ENCODE data around the gene TGFBI.

DNA sequence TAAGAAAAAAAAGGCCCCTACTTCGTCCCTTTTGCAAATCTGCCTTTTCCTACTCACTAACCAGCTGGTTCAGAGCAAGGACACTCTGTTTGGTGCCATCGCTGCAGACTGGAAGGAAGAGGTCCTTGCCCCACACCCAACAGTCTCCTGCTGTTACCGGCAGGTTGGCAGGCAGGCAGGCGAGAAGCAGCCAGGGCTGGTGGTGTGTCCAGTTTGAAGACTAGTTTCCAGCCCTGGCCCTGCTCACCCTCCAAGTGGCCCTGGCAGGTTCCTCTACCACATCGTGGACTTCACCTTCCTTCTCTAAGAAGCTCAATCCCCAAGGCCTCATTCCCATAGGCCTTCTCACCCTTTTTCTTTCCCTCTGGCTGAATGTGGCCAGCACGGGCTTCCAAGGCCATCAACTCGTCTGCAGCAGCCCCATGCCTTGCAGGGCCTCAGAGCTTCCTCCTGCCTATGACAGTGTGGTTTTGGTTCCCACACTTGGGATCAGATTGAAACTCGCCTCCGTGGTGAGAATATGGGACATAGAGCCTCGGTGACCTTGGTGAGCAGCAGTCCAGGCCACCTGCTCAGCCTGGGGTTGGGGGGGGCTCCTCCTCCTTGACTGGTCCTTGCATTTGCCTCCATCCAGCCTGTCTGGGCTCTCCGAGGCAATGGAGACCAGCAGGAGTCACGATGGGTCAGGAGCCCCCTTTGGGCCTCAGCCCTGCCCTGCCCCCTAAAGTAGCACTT lies 22.9 kb downstream of the TGFBI start:
- TF ChIP-seq EZH2 (IDR thresholded peaks at IDR 0.05; ENCODE audit: borderline replicate concordance, low read depth, low read length, severe bottlenecking) = no peak
- TF ChIP-seq, protein P1, sequence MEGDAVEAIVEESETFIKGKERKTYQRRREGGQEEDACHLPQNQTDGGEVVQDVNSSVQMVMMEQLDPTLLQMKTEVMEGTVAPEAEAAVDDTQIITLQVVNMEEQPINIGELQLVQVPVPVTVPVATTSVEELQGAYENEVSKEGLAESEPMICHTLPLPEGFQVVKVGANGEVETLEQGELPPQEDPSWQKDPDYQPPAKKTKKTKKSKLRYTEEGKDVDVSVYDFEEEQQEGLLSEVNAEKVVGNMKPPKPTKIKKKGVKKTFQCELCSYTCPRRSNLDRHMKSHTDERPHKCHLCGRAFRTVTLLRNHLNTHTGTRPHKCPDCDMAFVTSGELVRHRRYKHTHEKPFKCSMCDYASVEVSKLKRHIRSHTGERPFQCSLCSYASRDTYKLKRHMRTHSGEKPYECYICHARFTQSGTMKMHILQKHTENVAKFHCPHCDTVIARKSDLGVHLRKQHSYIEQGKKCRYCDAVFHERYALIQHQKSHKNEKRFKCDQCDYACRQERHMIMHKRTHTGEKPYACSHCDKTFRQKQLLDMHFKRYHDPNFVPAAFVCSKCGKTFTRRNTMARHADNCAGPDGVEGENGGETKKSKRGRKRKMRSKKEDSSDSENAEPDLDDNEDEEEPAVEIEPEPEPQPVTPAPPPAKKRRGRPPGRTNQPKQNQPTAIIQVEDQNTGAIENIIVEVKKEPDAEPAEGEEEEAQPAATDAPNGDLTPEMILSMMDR (IDR thresholded peaks at IDR 0.05; ENCODE audit: borderline replicate concordance, extremely low read depth, low read length, poor library complexity, severe bottlenecking) = no peak

Data from DND-41 (cell line).